WERI-Rb-1 (cell line): ENCODE results near the gene CEBPG.

Source experiments
- DNase-seq: peaks from one replicate; pipeline ENCODE4 v3.0.0-alpha.2; 2020
- H3K27ac ChIP-seq: fragments of 250-450 bp; sonication (Bioruptor Pico); 2 replicates; pipeline ENCODE4 v1.5.1; 2020; ENCODE audit warnings: mild to moderate bottlenecking, moderate library complexity
- H3K27me3 ChIP-seq: fragments of 250-450 bp; sonication (Bioruptor Pico); 2 replicates; pipeline ENCODE4 v1.5.1; 2021; ENCODE audit warnings: mild to moderate bottlenecking, low read depth, moderate library complexity; ENCODE audit not compliant: insufficient read depth, severe bottlenecking
- H3K36me3 ChIP-seq: fragments of 250-450 bp; sonication (Bioruptor Pico); 2 replicates; pipeline ENCODE4 v1.5.1; 2020; ENCODE audit warnings: mild to moderate bottlenecking, moderate library complexity
- H3K4me3 ChIP-seq: 2 replicates; pipeline ENCODE4 v1.5.1; 2011; ENCODE audit warnings: low read depth, mild to moderate bottlenecking, control low read depth, low read length
- H3K9me3 ChIP-seq: fragments of 250-450 bp; sonication (Bioruptor Pico); 2 replicates; pipeline ENCODE4 v1.5.1; 2021; ENCODE audit warnings: mild to moderate bottlenecking, moderate library complexity; ENCODE audit not compliant: severe bottlenecking
- CTCF ChIP-seq: IDR thresholded peaks from 2 replicates; pipeline ENCODE4 v1.5.1; 2011; ENCODE audit warnings: low read depth, mild to moderate bottlenecking, control low read depth, inconsistent platforms, low read length

CEBPG gene

GRCh38 chr19:33333151-33333550 lies 40.4 kb upstream of the CEBPG start:
- DNase-seq: no peak
- Histone ChIP-seq H3K9me3 (no peaks in the 10 kb centered on the region), H3K4me3 (no peak overlapping the region), H3K27ac (no peak overlapping the region), H3K36me3 (no peaks in the 10 kb centered on the region), H3K27me3 (no peaks in the 10 kb centered on the region)
- TF ChIP-seq CTCF: no peak

GRCh38 chr19:33333642-33334041 lies 39.9 kb upstream of the CEBPG start:
- H3K27ac ChIP-seq: no peak overlapping the region

GRCh38 chr19:33334271-33334670 lies 39.2 kb upstream of the CEBPG start:
- H3K4me3 ChIP-seq: no peak overlapping the region
- no peak for DNase-seq
- no peaks in the 10 kb centered on the region for H3K9me3 ChIP-seq
- H3K27me3 ChIP-seq: no peaks in the 10 kb centered on the region
- H3K27ac ChIP-seq: no peak overlapping the region
- H3K36me3 ChIP-seq: no peaks in the 10 kb centered on the region
- no peak for TF ChIP-seq CTCF

More at GRCh38 chr19:33333642-33334041, 39.9 kb upstream of the CEBPG start:
- TF ChIP-seq CTCF: no peak
- Histone ChIP-seq H3K27me3 (no peaks in the 10 kb centered on the region), H3K4me3 (no peak overlapping the region), H3K9me3 (no peaks in the 10 kb centered on the region), H3K36me3 (no peaks in the 10 kb centered on the region)
- no peak for DNase-seq

GRCh38 chr19:33335446-33335845 lies 38.1 kb upstream of the CEBPG start:
- no peak for TF ChIP-seq CTCF
- Histone ChIP-seq H3K9me3 (no peaks in the 10 kb centered on the region), H3K4me3 (no peak overlapping the region), H3K27me3 (peaks cover 4% of the 10 kb centered on the region), H3K36me3 (no peaks in the 10 kb centered on the region), H3K27ac (no peak overlapping the region)
- no peak for DNase-seq

DNA sequence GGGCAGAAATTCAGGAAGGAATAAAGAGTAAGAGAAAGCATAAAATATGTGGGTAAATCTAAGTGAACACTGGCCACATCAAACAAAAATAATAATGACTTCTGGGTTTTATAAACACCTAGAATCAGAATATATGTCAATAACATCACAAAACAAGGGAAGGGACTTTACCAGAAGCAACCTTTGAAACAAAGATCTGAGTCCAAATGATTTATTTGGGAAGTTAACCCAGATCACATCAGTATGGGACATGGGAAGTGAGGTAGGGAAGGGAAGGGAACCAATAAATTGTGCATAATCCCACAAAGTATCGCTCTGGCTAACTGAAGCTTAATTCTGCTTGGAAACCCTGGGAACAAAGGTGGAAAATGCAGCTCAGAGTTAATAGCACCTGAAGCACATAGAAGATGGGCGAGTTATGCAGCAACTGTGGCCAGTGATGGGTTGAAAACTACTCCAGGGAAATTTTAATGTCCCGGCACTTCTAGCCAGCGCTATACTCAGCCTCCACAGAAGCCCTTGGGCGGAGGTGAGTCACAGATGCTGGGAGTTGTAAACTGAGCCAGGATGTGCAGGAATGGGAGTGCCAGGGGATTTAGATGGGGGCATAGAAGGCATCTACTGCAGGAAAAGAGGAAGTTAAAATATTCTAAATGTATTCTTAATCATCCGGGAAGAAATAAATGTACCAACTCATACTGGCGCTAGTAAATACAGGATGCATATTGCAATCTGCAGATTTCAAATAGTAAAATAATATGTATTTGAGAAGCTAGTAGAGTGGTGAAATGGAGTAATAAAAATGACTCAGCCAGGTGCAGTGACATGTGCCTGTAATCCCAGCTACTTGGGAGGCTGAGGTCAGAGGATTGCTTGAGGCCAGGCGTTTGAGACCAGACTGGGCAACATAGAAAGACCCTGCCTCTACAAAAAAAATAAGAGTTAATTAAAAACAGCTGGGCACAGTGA lies 34.2 kb upstream of the CEBPG start:
- no peaks in the 10 kb centered on the region for H3K36me3 ChIP-seq
- H3K27ac ChIP-seq: no peak overlapping the region
- H3K27me3 ChIP-seq: peaks cover 9% of the 10 kb centered on the region
- no peak for DNase-seq
- TF ChIP-seq CTCF: no peak
- no peak overlapping the region for H3K4me3 ChIP-seq
- H3K9me3 ChIP-seq: no peaks in the 10 kb centered on the region
